DMS53 treated with DMSO at 0.1 percent for 48 hours (cell line): ENCODE measurements around the gene CYP2A6.
"Not testable (repeated sequence)": the region's sequence is repeated elsewhere in the genome, so short reads cannot be mapped to it uniquely, and the experiment has no call there.

Experiments used
- DNase-seq: peaks from one replicate; lab custom pipeline; 2025; ENCODE audit not compliant: unreplicated experiment; lab: John Stamatoyannopoulos, UW

Gene CYP2A6

GRCh38 chr19:40822704-40823553 is 27.3 kb downstream of the CYP2A6 start:
- not testable (repeated sequence) for DNase-seq

- no peak for DNase-seq
Observed at GRCh38 chr19:40822161-40822560, 28.1 kb downstream of the CYP2A6 start.

GRCh38 chr19:40819479-40820234 is 30.6 kb downstream of the CYP2A6 start:
- peak; percentile 12 for DNase-seq

- DNase-seq: peak; percentile 43
Observed at GRCh38 chr19:40818480-40819399, 31.5 kb downstream of the CYP2A6 start.

GRCh38 chr19:40815223-40815622 is 35.0 kb downstream of the CYP2A6 start:
- no peak for DNase-seq

GRCh38 chr19:40813182-40813581 is 37.1 kb downstream of the CYP2A6 start:
- no peak for DNase-seq

GRCh38 chr19:40812571-40812970 is 37.7 kb downstream of the CYP2A6 start:
- DNase-seq: not testable (repeated sequence)

GRCh38 chr19:40811478-40812341 is 38.5 kb downstream of the CYP2A6 start:
- DNase-seq: no peak

- DNase-seq: peak; percentile 81
Observed at GRCh38 chr19:40810649-40811408, 39.4 kb downstream of the CYP2A6 start.

- DNase-seq: no peak
Observed at GRCh38 chr19:40810160-40810559, 40.1 kb downstream of the CYP2A6 start.

GRCh38 chr19:40809358-40810086 is 40.7 kb downstream of the CYP2A6 start:
- DNase-seq: no peak

- no peak for DNase-seq
Observed at GRCh38 chr19:40808497-40808896, 41.8 kb downstream of the CYP2A6 start.

GRCh38 chr19:40808021-40808325 is 42.3 kb downstream of the CYP2A6 start:
- DNase-seq: no peak

- DNase-seq: peak; percentile 28
Observed at GRCh38 chr19:40807147-40808020, 42.9 kb downstream of the CYP2A6 start.

GRCh38 chr19:40806423-40807146 is 43.7 kb downstream of the CYP2A6 start:
- no peak for DNase-seq

- DNase-seq: no peak
Observed at GRCh38 chr19:40805258-40805868, 44.9 kb downstream of the CYP2A6 start.

- DNase-seq: no peak
Observed at GRCh38 chr19:40804783-40805242, 45.4 kb downstream of the CYP2A6 start.
